ENCODE results near the gene AKAP8. TPM values are rescaled to one million over a fixed set of nuclear protein-coding genes. Genes with fewer than 3 reads are reported as not detected.

AKAP8 gene
- 19.7 TPM for polyA plus RNA-seq (2013, experiment 1 of 2)
- 18.3 TPM for polyA plus RNA-seq (2013, experiment 2 of 2)

GRCh38 chr19:15379083-15379998 is at the start of gene AKAP8:
Gene AKAP8, minus strand, starts transcription at chr19:15379787. Its CDS starts 56 bp downstream, at chr19:15379731.
- no peaks in the 10 kb centered on the region for H3K9me3 ChIP-seq (ENCODE audit: insufficient read depth, low read depth, low read length)
- H3K4me1 ChIP-seq (ENCODE audit: insufficient read depth, low read length): peaks cover 7% of the 10 kb centered on the region
- WGBS: under 1% methylated on average over 111 of the region's 111 CpGs
- peak within 1 kb of the TSS; percentile 99 for H3K4me3 ChIP-seq (ENCODE audit: low read length)
- no peaks in the 10 kb centered on the region for H3K27me3 ChIP-seq (ENCODE audit: insufficient read depth, low read length)
- peaks cover 20% of the 10 kb centered on the region for H3K36me3 ChIP-seq (ENCODE audit: insufficient read depth, low read length)
- H3K27ac ChIP-seq (ENCODE audit: low read depth, low read length): peak within 1 kb of the TSS; percentile 95
- peak within 1 kb of the TSS; percentile 95 for H3K9ac ChIP-seq (ENCODE audit: low read depth, low read length)

DNA sequence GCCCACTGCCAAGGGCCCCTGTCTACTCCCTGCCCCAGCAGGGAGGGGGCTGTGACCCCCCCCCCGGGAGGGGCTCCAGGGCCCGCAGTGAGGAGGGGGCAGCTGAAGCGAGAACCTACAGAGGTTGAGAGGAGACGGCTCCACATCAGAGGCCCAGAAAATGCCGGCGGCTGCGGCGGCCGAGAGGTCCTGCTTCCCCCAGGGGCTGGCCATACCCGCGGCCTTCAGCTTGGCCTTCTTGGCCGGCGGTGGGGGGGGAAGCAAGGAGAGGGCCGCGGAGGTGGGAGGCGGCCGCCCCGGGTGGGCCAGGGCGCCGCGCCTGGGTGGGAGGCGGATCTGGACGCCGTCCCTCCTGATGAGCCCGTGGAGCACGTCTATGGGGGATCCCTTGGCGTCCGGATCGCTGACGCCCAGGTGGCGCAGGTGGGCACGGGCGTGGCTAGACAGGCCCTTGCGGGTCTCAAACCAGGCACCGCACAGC is 48.4 kb upstream of the AKAP8 start:
- Histone ChIP-seq H3K4me1 (ENCODE audit: insufficient read depth, low read length) (peaks cover 7% of the 10 kb centered on the region; the same call in 1 of the 2 replicates), H3K4me3 (ENCODE audit: low read length) (no peak overlapping the region), H3K9ac (ENCODE audit: low read depth, low read length) (no peak overlapping the region), H3K27me3 (ENCODE audit: insufficient read depth, low read length) (no peaks in the 10 kb centered on the region), H3K9me3 (ENCODE audit: insufficient read depth, low read depth, low read length) (0 out of 2 replicates have a peak, but pooled peaks cover 3% of the 10 kb centered on the region), H3K27ac (ENCODE audit: low read depth, low read length) (no peak overlapping the region), H3K36me3 (ENCODE audit: insufficient read depth, low read length) (peaks cover 42% of the 10 kb centered on the region)
- WGBS: 96% methylated on average over 35 of the region's 35 CpGs

- Histone ChIP-seq H3K27me3 (ENCODE audit: insufficient read depth, low read length) (no peaks in the 10 kb centered on the region), H3K36me3 (ENCODE audit: insufficient read depth, low read length) (peaks cover 49% of the 10 kb centered on the region), H3K4me3 (ENCODE audit: low read length) (no peak overlapping the region), H3K9ac (ENCODE audit: low read depth, low read length) (no peak overlapping the region), H3K27ac (ENCODE audit: low read depth, low read length) (no peak overlapping the region), H3K9me3 (ENCODE audit: insufficient read depth, low read depth, low read length) (0 out of 2 replicates have a peak, but pooled peaks cover 3% of the 10 kb centered on the region), H3K4me1 (ENCODE audit: insufficient read depth, low read length) (peaks cover 7% of the 10 kb centered on the region; the same call in 1 of the 2 replicates)
- WGBS: 96% methylated on average over 25 of the region's 25 CpGs
These were observed 47.7 kb upstream of the AKAP8 start for GRCh38 chr19:15427350-15427700.

GRCh38 chr19:15426485-15427349 is 47.1 kb upstream of the AKAP8 start:
- Histone ChIP-seq H3K4me3 (ENCODE audit: low read length) (no peak overlapping the region), H3K36me3 (ENCODE audit: insufficient read depth, low read length) (peaks cover 50% of the 10 kb centered on the region), H3K27me3 (ENCODE audit: insufficient read depth, low read length) (no peaks in the 10 kb centered on the region), H3K9ac (ENCODE audit: low read depth, low read length) (no peak overlapping the region), H3K27ac (ENCODE audit: low read depth, low read length) (no peak overlapping the region), H3K9me3 (ENCODE audit: insufficient read depth, low read depth, low read length) (0 out of 2 replicates have a peak, but pooled peaks cover 3% of the 10 kb centered on the region), H3K4me1 (ENCODE audit: insufficient read depth, low read length) (peaks cover 6% of the 10 kb centered on the region; the same call in 1 of the 2 replicates)
- 91% methylated on average over 16 of the region's 16 CpGs for WGBS

- H3K36me3 ChIP-seq (ENCODE audit: insufficient read depth, low read length): peaks cover 50% of the 10 kb centered on the region
- WGBS: 96% methylated on average over 34 of the region's 36 CpGs
These were observed 45.8 kb upstream of the AKAP8 start for GRCh38 chr19:15425321-15425950.

DNA sequence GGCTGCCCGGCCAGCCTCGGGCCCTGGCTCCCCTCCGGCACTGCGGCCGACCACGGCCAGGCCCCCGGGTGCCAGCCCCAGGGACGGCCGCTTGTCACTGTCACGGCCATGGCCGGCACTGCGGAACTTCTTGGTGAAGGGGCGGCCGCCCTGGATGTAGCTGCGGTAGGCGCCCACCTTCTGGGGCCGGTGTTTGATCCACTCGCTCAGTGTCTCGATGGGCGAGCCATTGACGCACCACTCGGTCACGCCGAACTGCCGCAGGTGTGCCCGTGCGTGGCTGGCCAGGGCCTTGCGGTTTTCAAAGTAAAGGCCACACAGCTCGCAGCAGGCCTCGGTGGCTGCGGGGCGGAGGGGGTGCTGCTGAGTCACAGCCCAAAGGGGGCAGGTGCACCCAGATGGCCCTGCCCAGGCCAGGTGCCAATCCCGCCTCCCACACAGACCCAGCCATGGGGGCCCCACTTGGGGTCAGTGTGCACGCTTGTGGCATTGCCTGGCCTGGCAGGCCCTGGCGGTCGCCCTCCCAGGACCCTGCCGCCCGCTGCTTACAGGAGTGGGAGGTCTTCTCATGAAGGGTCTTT is 45.2 kb upstream of the AKAP8 start:
- H3K27me3 ChIP-seq (ENCODE audit: insufficient read depth, low read length): no peaks in the 10 kb centered on the region
- peaks cover 50% of the 10 kb centered on the region for H3K36me3 ChIP-seq (ENCODE audit: insufficient read depth, low read length)
- no peaks in the 10 kb centered on the region for H3K4me1 ChIP-seq (ENCODE audit: insufficient read depth, low read length)
- no peak overlapping the region for H3K27ac ChIP-seq (ENCODE audit: low read depth, low read length)
- no peak overlapping the region for H3K4me3 ChIP-seq (ENCODE audit: low read length)
- H3K9ac ChIP-seq (ENCODE audit: low read depth, low read length): no peak overlapping the region
- 95% methylated on average over 38 of the region's 38 CpGs for WGBS
- 0 out of 2 replicates have a peak, but pooled peaks cover 3% of the 10 kb centered on the region for H3K9me3 ChIP-seq (ENCODE audit: insufficient read depth, low read depth, low read length)

More at GRCh38 chr19:15425321-15425950, 45.8 kb upstream of the AKAP8 start:
- Histone ChIP-seq H3K4me1 (ENCODE audit: insufficient read depth, low read length) (no peaks in the 10 kb centered on the region), H3K27me3 (ENCODE audit: insufficient read depth, low read length) (no peaks in the 10 kb centered on the region), H3K27ac (ENCODE audit: low read depth, low read length) (no peak overlapping the region), H3K9me3 (ENCODE audit: insufficient read depth, low read depth, low read length) (0 out of 2 replicates have a peak, but pooled peaks cover 3% of the 10 kb centered on the region), H3K9ac (ENCODE audit: low read depth, low read length) (no peak overlapping the region), H3K4me3 (ENCODE audit: low read length) (no peak overlapping the region)

GRCh38 chr19:15424121-15424520 is 44.5 kb upstream of the AKAP8 start:
- Histone ChIP-seq H3K4me1 (ENCODE audit: insufficient read depth, low read length) (peaks cover 4% of the 10 kb centered on the region; the same call in 1 of the 2 replicates), H3K27me3 (ENCODE audit: insufficient read depth, low read length) (no peaks in the 10 kb centered on the region), H3K9ac (ENCODE audit: low read depth, low read length) (no peak overlapping the region), H3K27ac (ENCODE audit: low read depth, low read length) (no peak overlapping the region), H3K9me3 (ENCODE audit: insufficient read depth, low read depth, low read length) (0 out of 2 replicates have a peak, but pooled peaks cover 3% of the 10 kb centered on the region), H3K4me3 (ENCODE audit: low read length) (no peak overlapping the region), H3K36me3 (ENCODE audit: insufficient read depth, low read length) (peaks cover 50% of the 10 kb centered on the region)
- WGBS: 94% methylated on average over 13 of the region's 13 CpGs

GRCh38 chr19:15423130-15423529 is 43.5 kb upstream of the AKAP8 start:
- WGBS: 93% methylated on average over 6 of the region's 6 CpGs
- Histone ChIP-seq H3K4me3 (ENCODE audit: low read length) (no peak overlapping the region), H3K9me3 (ENCODE audit: insufficient read depth, low read depth, low read length) (0 out of 2 replicates have a peak, but pooled peaks cover 3% of the 10 kb centered on the region), H3K27me3 (ENCODE audit: insufficient read depth, low read length) (no peaks in the 10 kb centered on the region), H3K27ac (ENCODE audit: low read depth, low read length) (no peak overlapping the region), H3K36me3 (ENCODE audit: insufficient read depth, low read length) (peaks cover 50% of the 10 kb centered on the region), H3K9ac (ENCODE audit: low read depth, low read length) (no peak overlapping the region), H3K4me1 (ENCODE audit: insufficient read depth, low read length) (peaks cover 4% of the 10 kb centered on the region; the same call in 1 of the 2 replicates)

GRCh38 chr19:15422296-15423075 is 42.9 kb upstream of the AKAP8 start:
- Histone ChIP-seq H3K4me1 (ENCODE audit: insufficient read depth, low read length) (peaks cover 4% of the 10 kb centered on the region; the same call in 1 of the 2 replicates), H3K27me3 (ENCODE audit: insufficient read depth, low read length) (no peaks in the 10 kb centered on the region), H3K4me3 (ENCODE audit: low read length) (no peak overlapping the region), H3K9ac (ENCODE audit: low read depth, low read length) (no peak overlapping the region), H3K9me3 (ENCODE audit: insufficient read depth, low read depth, low read length) (0 out of 2 replicates have a peak, but pooled peaks cover 3% of the 10 kb centered on the region), H3K27ac (ENCODE audit: low read depth, low read length) (no peak overlapping the region), H3K36me3 (ENCODE audit: insufficient read depth, low read length) (peaks cover 47% of the 10 kb centered on the region)
- 92% methylated on average over 22 of the region's 22 CpGs for WGBS
